Adrenal gland (tissue), 5 donors: ENCODE data around the gene CYB5R4.

Source experiments
- POLR2A ChIP-seq, 2 donors: fragments of 450-650 bp; IDR thresholded peaks; one replicate each; pipeline ENCODE4 v1.6.1; 2017; ENCODE audit warnings: antibody characterized with exemption in 2 of 2, mild to moderate bottlenecking in 2 of 2, moderate library complexity in 1 of 2
- TF ChIP-seq, protein P1 (sequence below), 6 experiments: fragments of 450-650 bp in 4 of 6; fragments of 200-600 bp in 2 of 6; sonication (generic) in 1 of 6; IDR thresholded peaks; 1 replicate in 5 of 6; 2 replicates in 1 of 6; pipeline versions ENCODE4 v1.5.1 to v1.8.0; 2016 to 2021; ENCODE audit warnings: antibody characterized with exemption in 6 of 6, mild to moderate bottlenecking in 2 of 6, moderate library complexity in 1 of 6
- donor health status: DM: no; HTN: no; CAD: no.

DNA sequence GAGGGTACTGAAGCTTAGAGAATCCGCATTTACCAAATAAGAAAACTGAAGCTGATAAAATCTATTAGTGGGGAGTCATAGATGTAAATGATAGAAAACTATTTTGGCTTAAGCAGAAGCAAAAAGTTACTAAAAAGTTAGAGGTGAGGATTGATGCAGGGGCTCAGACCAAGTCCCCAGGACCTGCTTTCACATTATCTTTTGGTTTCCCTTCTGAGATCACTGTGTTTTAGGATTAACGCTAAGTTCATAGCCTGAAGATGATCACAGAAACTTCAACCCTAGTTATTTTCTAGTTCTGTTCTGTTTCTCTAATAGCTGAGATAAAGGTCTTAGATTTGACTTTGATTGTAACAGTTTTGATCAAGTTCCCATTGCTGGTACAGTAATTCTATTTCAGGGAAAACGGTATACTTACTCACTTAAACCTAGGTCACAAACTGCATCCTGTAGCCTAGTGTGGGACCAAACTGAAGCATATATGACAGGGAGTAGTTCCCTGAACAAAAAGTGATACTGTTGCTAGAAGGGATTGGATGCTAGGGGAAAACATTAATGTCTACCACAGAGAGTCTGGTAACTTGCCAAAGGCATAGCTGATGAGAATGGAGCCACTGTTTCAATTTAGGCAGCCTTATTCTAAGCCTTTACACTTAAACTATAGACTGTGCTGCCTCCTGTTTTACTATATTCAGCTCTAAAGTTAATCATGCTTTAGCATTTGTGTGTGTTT lies 13.1 kb downstream of the CYB5R4 start:
- no peak for TF ChIP-seq POLR2A (IDR thresholded peaks at IDR 0.05)
- TF ChIP-seq, protein P1, sequence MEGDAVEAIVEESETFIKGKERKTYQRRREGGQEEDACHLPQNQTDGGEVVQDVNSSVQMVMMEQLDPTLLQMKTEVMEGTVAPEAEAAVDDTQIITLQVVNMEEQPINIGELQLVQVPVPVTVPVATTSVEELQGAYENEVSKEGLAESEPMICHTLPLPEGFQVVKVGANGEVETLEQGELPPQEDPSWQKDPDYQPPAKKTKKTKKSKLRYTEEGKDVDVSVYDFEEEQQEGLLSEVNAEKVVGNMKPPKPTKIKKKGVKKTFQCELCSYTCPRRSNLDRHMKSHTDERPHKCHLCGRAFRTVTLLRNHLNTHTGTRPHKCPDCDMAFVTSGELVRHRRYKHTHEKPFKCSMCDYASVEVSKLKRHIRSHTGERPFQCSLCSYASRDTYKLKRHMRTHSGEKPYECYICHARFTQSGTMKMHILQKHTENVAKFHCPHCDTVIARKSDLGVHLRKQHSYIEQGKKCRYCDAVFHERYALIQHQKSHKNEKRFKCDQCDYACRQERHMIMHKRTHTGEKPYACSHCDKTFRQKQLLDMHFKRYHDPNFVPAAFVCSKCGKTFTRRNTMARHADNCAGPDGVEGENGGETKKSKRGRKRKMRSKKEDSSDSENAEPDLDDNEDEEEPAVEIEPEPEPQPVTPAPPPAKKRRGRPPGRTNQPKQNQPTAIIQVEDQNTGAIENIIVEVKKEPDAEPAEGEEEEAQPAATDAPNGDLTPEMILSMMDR (IDR thresholded peaks at IDR 0.05), result no peak
